BLaER1 treated with 17β-estradiol and CSF1 and Interleukin-3, amounts not matched to agents 10 nM and 100 nM (cell line): ENCODE data around the gene FXYD6.

Experiments used
- H3K27ac ChIP-seq, 11 experiments: shearing (Covaris generic); formaldehyde crosslinking; 2 replicates each; pipeline ENCODE4 v1.8.1; 2022
- H3K27me3 ChIP-seq, 11 experiments: shearing (Covaris generic); formaldehyde crosslinking; 2 replicates each; pipeline ENCODE4 v1.8.1; 2022
- H3K36me3 ChIP-seq, 11 experiments: shearing (Covaris generic); formaldehyde crosslinking; 2 replicates each; pipeline ENCODE4 v1.8.1; 2022
- H3K4me1 ChIP-seq, 10 experiments: shearing (Covaris generic); formaldehyde crosslinking; 2 replicates each; pipeline ENCODE4 v1.8.1; 2022
- H3K4me2 ChIP-seq, 11 experiments: shearing (Covaris generic); formaldehyde crosslinking; 2 replicates each; pipeline ENCODE4 v1.8.1; 2022
- H3K4me3 ChIP-seq, 10 experiments: shearing (Covaris generic); formaldehyde crosslinking; 2 replicates each; pipeline ENCODE4 v1.8.1; 2022
- H3K9ac ChIP-seq, 11 experiments: shearing (Covaris generic); formaldehyde crosslinking; 2 replicates each; pipeline ENCODE4 v1.8.1; 2022
- H3K9me3 ChIP-seq, 11 experiments: shearing (Covaris generic); formaldehyde crosslinking; replicated peaks in 1 of 11; 2 replicates each; pipeline ENCODE4 v1.8.1; 2022
- H4K20me1 ChIP-seq, 11 experiments: shearing (Covaris generic); formaldehyde crosslinking; 2 replicates each; pipeline ENCODE4 v1.8.1; 2022
- Cebpa-rat ChIP-seq, 11 experiments: shearing (Covaris generic); IDR thresholded peaks; 2 replicates each; pipeline ENCODE4 v1.8.1; 2022

Gene FXYD6

GRCh38 chr11:117820071-117820470 is 56.4 kb downstream of the FXYD6 start:
- Histone ChIP-seq H3K9ac (peak overlapping the region in 4 of 11 experiments; percentile 3 to 35 (median 17); a peak in 2 of 22 replicates), H3K27me3 (no peaks in the 10 kb centered on the region), H3K36me3 (no peaks in the 10 kb centered on the region), H3K9me3 (no peaks in the 10 kb centered on the region), H3K4me2 (peak overlapping the region; percentile 10 to 94 (median 80); a peak in 19 of 22 replicates), H3K27ac (no peak overlapping the region), H4K20me1 (peaks cover 0 to 10% (median 0%) of the 10 kb centered on the region in 11 experiments; a peak in 4 of 22 replicates), H3K4me3 (no peak overlapping the region), H3K4me1 (peaks cover 81 to 97% (median 93%) of the 10 kb centered on the region in 10 experiments)
- TF ChIP-seq Cebpa-rat (IDR thresholded peaks at IDR 0.05): no peak

GRCh38 chr11:117819096-117820040 is 57.1 kb downstream of the FXYD6 start:
- Histone ChIP-seq H3K4me3 (no peak overlapping the region), H3K9me3 (no peaks in the 10 kb centered on the region), H3K4me1 (peaks cover 81 to 97% (median 93%) of the 10 kb centered on the region in 10 experiments), H3K9ac (peak overlapping the region in 6 of 11 experiments; percentile 1 to 37 (median 17); a peak in 4 of 22 replicates), H3K4me2 (peak overlapping the region; percentile 45 to 94 (median 89)), H4K20me1 (peaks cover 0 to 15% (median 0%) of the 10 kb centered on the region in 11 experiments; a peak in 4 of 22 replicates), H3K27ac (peak overlapping the region in 3 of 11 experiments; percentile 78 to 84 (median 81); a peak in 5 of 22 replicates), H3K36me3 (no peaks in the 10 kb centered on the region), H3K27me3 (no peaks in the 10 kb centered on the region)
- no peak for TF ChIP-seq Cebpa-rat (IDR thresholded peaks at IDR 0.05)

GRCh38 chr11:117818041-117818873 is 58.2 kb downstream of the FXYD6 start:
- H3K4me3 ChIP-seq: no peak overlapping the region
- H3K27ac ChIP-seq: peak overlapping the region in 5 of 11 experiments; percentile 6 to 84 (median 78); a peak in 7 of 22 replicates
- H3K9ac ChIP-seq: peak overlapping the region in 4 of 11 experiments; percentile 1 to 60 (median 22); a peak in 6 of 22 replicates
- peak overlapping the region; percentile 45 to 94 (median 92) for H3K4me2 ChIP-seq
- no peaks in the 10 kb centered on the region for H3K27me3 ChIP-seq
- peaks cover 0 to 15% (median 0%) of the 10 kb centered on the region in 11 experiments; a peak in 4 of 22 replicates for H4K20me1 ChIP-seq
- H3K9me3 ChIP-seq: no peaks in the 10 kb centered on the region
- no peaks in the 10 kb centered on the region for H3K36me3 ChIP-seq
- TF ChIP-seq Cebpa-rat (IDR thresholded peaks at IDR 0.05): no peak
- H3K4me1 ChIP-seq: peaks cover 75 to 91% (median 86%) of the 10 kb centered on the region in 10 experiments

GRCh38 chr11:117817368-117818040 is 59.0 kb downstream of the FXYD6 start:
- H3K9ac ChIP-seq: peak overlapping the region in 10 of 11 experiments; percentile 57 to 74 (median 64); a peak in 14 of 22 replicates
- H3K4me3 ChIP-seq: no peak overlapping the region
- peak overlapping the region in 9 of 11 experiments; percentile 13 to 84 (median 68); a peak in 15 of 22 replicates for H3K27ac ChIP-seq
- H3K9me3 ChIP-seq: no peaks in the 10 kb centered on the region
- H3K36me3 ChIP-seq: no peaks in the 10 kb centered on the region
- peaks cover 67 to 83% (median 79%) of the 10 kb centered on the region in 10 experiments for H3K4me1 ChIP-seq
- H3K27me3 ChIP-seq: no peaks in the 10 kb centered on the region
- peak overlapping the region; percentile 83 to 94 (median 92) for H3K4me2 ChIP-seq
- TF ChIP-seq Cebpa-rat (IDR thresholded peaks at IDR 0.05): no peak
- peaks cover 0 to 15% (median 0%) of the 10 kb centered on the region in 11 experiments; a peak in 4 of 22 replicates for H4K20me1 ChIP-seq

GRCh38 chr11:117816846-117817367 is 59.6 kb downstream of the FXYD6 start:
- no peaks in the 10 kb centered on the region for H3K9me3 ChIP-seq
- no peaks in the 10 kb centered on the region for H3K36me3 ChIP-seq
- no peaks in the 10 kb centered on the region for H3K27me3 ChIP-seq
- TF ChIP-seq Cebpa-rat (IDR thresholded peaks at IDR 0.05): no peak
- H3K27ac ChIP-seq: peak overlapping the region in 10 of 11 experiments; percentile 13 to 84 (median 68); a peak in 17 of 22 replicates
- H3K4me3 ChIP-seq: no peak overlapping the region
- peaks cover 61 to 77% (median 73%) of the 10 kb centered on the region in 10 experiments for H3K4me1 ChIP-seq
- H3K9ac ChIP-seq: peak overlapping the region in 10 of 11 experiments; percentile 57 to 74 (median 64); a peak in 18 of 22 replicates
- peaks cover 0 to 15% (median 0%) of the 10 kb centered on the region in 11 experiments; a peak in 4 of 22 replicates for H4K20me1 ChIP-seq
- peak overlapping the region; percentile 83 to 94 (median 92) for H3K4me2 ChIP-seq

GRCh38 chr11:117816151-117816741 is 60.2 kb downstream of the FXYD6 start:
- Histone ChIP-seq H3K4me3 (0 out of 20 replicates have a peak overlapping the region, but pooled peaks of 1 of the 10 experiments have one; percentile 36), H3K27me3 (no peaks in the 10 kb centered on the region), H3K4me2 (peak overlapping the region; percentile 83 to 94 (median 92)), H3K4me1 (peaks cover 61 to 70% (median 66%) of the 10 kb centered on the region in 10 experiments), H3K9me3 (no peaks in the 10 kb centered on the region), H3K27ac (peak overlapping the region in 10 of 11 experiments; percentile 56 to 84 (median 68); a peak in 17 of 22 replicates), H3K9ac (peak overlapping the region; percentile 21 to 74 (median 63); a peak in 19 of 22 replicates), H4K20me1 (peaks cover 0 to 15% (median 0%) of the 10 kb centered on the region in 11 experiments; a peak in 4 of 22 replicates), H3K36me3 (no peaks in the 10 kb centered on the region)
- no peak for TF ChIP-seq Cebpa-rat (IDR thresholded peaks at IDR 0.05)

GRCh38 chr11:117815262-117815803 is 61.1 kb downstream of the FXYD6 start:
- no peak for TF ChIP-seq Cebpa-rat (IDR thresholded peaks at IDR 0.05)
- no peaks in the 10 kb centered on the region for H3K9me3 ChIP-seq
- H4K20me1 ChIP-seq: peaks cover 0 to 15% (median 0%) of the 10 kb centered on the region in 11 experiments; a peak in 4 of 22 replicates
- H3K9ac ChIP-seq: peak overlapping the region; percentile 53 to 74 (median 63); a peak in 20 of 22 replicates
- H3K4me3 ChIP-seq: peak overlapping the region in 6 of 10 experiments; percentile 7 to 51 (median 33); a peak in 8 of 20 replicates
- peaks cover 61 to 65% (median 64%) of the 10 kb centered on the region in 10 experiments for H3K4me1 ChIP-seq
- H3K36me3 ChIP-seq: no peaks in the 10 kb centered on the region
- H3K27ac ChIP-seq: peak overlapping the region; percentile 56 to 84 (median 68); a peak in 21 of 22 replicates
- no peaks in the 10 kb centered on the region for H3K27me3 ChIP-seq
- H3K4me2 ChIP-seq: peak overlapping the region; percentile 83 to 94 (median 92)
